H9 (cell line): ENCODE measurements around the gene PDE7B. TPM values are rescaled to one million over a fixed set of nuclear protein-coding genes. Genes with fewer than 3 reads are reported as not detected.

Experiments
- DNase-seq: peaks from one replicate; pipeline ENCODE4 v3.0.0-alpha.2; 2017
- H2AFZ ChIP-seq: one replicate; pipeline ENCODE4 v1.6.1; 2013; ENCODE audit warnings: mild to moderate bottlenecking, low read length, control low read depth, moderate library complexity
- H2AK5ac ChIP-seq: 2 replicates; pipeline ENCODE4 v1.6.1; 2013; ENCODE audit warnings: low read length, control low read depth, mixed read lengths; ENCODE audit not compliant: insufficient read length
- H2BK120ac ChIP-seq: one replicate; pipeline ENCODE4 v1.6.1; 2013; ENCODE audit warnings: low read depth, mild to moderate bottlenecking, low read length, control low read depth, inconsistent platforms; ENCODE audit not compliant: poor library complexity, severe bottlenecking
- H2BK12ac ChIP-seq: 2 replicates; pipeline ENCODE4 v1.6.1; 2013; ENCODE audit warnings: low read length, control low read depth, mixed read lengths, low read depth; ENCODE audit not compliant: insufficient read length
- H2BK15ac ChIP-seq: 2 replicates; pipeline ENCODE4 v1.6.1; 2013; ENCODE audit warnings: low read depth, low read length, control low read depth
- H2BK20ac ChIP-seq: one replicate; pipeline ENCODE4 v1.6.1; 2013; ENCODE audit warnings: low read depth, mild to moderate bottlenecking, low read length, control low read depth, inconsistent platforms; ENCODE audit not compliant: poor library complexity, severe bottlenecking
- H2BK5ac ChIP-seq: 2 replicates; pipeline ENCODE4 v1.6.1; 2013; ENCODE audit warnings: low read length, control low read depth, mixed read lengths; ENCODE audit not compliant: insufficient read length
- H3K14ac ChIP-seq: 2 replicates; pipeline ENCODE4 v1.6.1; 2013; ENCODE audit warnings: low read length, control low read depth; ENCODE audit not compliant: insufficient read depth
- H3K18ac ChIP-seq: 2 replicates; pipeline ENCODE4 v1.6.1; 2013; ENCODE audit warnings: low read depth, mild to moderate bottlenecking, mixed read lengths, low read length, control low read depth; ENCODE audit not compliant: insufficient read length
- H3K23ac ChIP-seq: 2 replicates; pipeline ENCODE4 v1.6.1; 2013; ENCODE audit warnings: low read length, control low read depth, mixed read lengths, low read depth; ENCODE audit not compliant: insufficient read length
- H3K23me2 ChIP-seq: 2 replicates; pipeline ENCODE4 v1.6.1; 2013; ENCODE audit warnings: low read depth, mild to moderate bottlenecking, mixed read lengths, low read length, control low read depth; ENCODE audit not compliant: insufficient read length, poor library complexity, severe bottlenecking
- H3K27ac ChIP-seq: 2 replicates; pipeline ENCODE4 v1.5.1; 2013; ENCODE audit warnings: low read length, control low read depth, mixed read lengths, low read depth; ENCODE audit not compliant: insufficient read length
- H3K27me3 ChIP-seq: 2 replicates; pipeline ENCODE4 v1.6.1; 2013; ENCODE audit warnings: low read length, control low read depth, inconsistent platforms; ENCODE audit not compliant: insufficient read depth
- H3K4ac ChIP-seq: 2 replicates; pipeline ENCODE4 v1.6.1; 2013; ENCODE audit warnings: low read depth, mild to moderate bottlenecking, control low read depth, inconsistent platforms, low read length, moderate library complexity
- H3K4me1 ChIP-seq: 2 replicates; pipeline ENCODE4 v1.6.1; 2013; ENCODE audit warnings: low read length, control low read depth, inconsistent platforms; ENCODE audit not compliant: insufficient read depth
- H3K4me2 ChIP-seq: 2 replicates; pipeline ENCODE4 v1.6.1; 2013; ENCODE audit warnings: low read length, control low read depth, mixed read lengths; ENCODE audit not compliant: insufficient read length, insufficient read depth
- H3K56ac ChIP-seq: 2 replicates; pipeline ENCODE4 v1.6.1; 2013; ENCODE audit warnings: low read depth, mild to moderate bottlenecking, mixed read lengths, low read length, control low read depth; ENCODE audit not compliant: insufficient read length
- H3K79me1 ChIP-seq: 2 replicates; pipeline ENCODE4 v1.6.1; 2013; ENCODE audit warnings: low read depth, mild to moderate bottlenecking, moderate library complexity, low read length, control low read depth, inconsistent platforms; ENCODE audit not compliant: insufficient read depth, poor library complexity, severe bottlenecking
- H3K79me2 ChIP-seq: 2 replicates; pipeline ENCODE4 v1.6.1; 2013; ENCODE audit warnings: low read length, control low read depth, inconsistent platforms; ENCODE audit not compliant: insufficient read depth
- H3K9ac ChIP-seq: 2 replicates; pipeline ENCODE4 v1.6.1; 2013; ENCODE audit warnings: low read length, control low read depth, mixed read lengths; ENCODE audit not compliant: insufficient read length; ENCODE audit errors: extremely low read depth
- H3K9me3 ChIP-seq: one replicate; pipeline ENCODE4 v1.6.1; 2013; ENCODE audit warnings: low read depth, low read length, inconsistent platforms; ENCODE audit not compliant: control insufficient read depth
- H3T11ph ChIP-seq: one replicate; pipeline ENCODE4 v1.6.1; 2013; ENCODE audit warnings: mild to moderate bottlenecking, low read length, control low read depth, inconsistent platforms
- H4K20me1 ChIP-seq: one replicate; pipeline ENCODE4 v1.6.1; 2013; ENCODE audit not compliant: control insufficient read depth, insufficient read length, insufficient read depth
- H4K5ac ChIP-seq: 2 replicates; pipeline ENCODE4 v1.6.1; 2013; ENCODE audit warnings: low read depth, mild to moderate bottlenecking, mixed read lengths, low read length, control low read depth; ENCODE audit not compliant: insufficient read length
- H4K8ac ChIP-seq: replicated peaks from 2 replicates; pipeline ENCODE4 v1.6.1; 2013; ENCODE audit warnings: low read length, control low read depth, mixed read lengths, low read depth; ENCODE audit not compliant: insufficient read length
- H4K91ac ChIP-seq: 2 replicates; pipeline ENCODE4 v1.6.1; 2013; ENCODE audit warnings: low read depth, mild to moderate bottlenecking, moderate library complexity, mixed read lengths, low read length, control low read depth; ENCODE audit not compliant: insufficient read length
- H3K27ac Mint-ChIP-seq, 3 experiments: 2 replicates in 2 of 3; 3 replicates in 1 of 3; pipeline ENCODE4 v1.8.0; 2020 to 2021; ENCODE audit warnings: mixed read lengths in 3 of 3, mild to moderate bottlenecking in 1 of 3, moderate library complexity in 1 of 3
- H3K27me3 Mint-ChIP-seq: 2 replicates; pipeline ENCODE4 v1.8.0; 2021; ENCODE audit warnings: low read depth, mild to moderate bottlenecking, moderate library complexity, mixed read lengths
- H3K36me3 Mint-ChIP-seq, 3 experiments: 2 replicates in 2 of 3; 3 replicates in 1 of 3; pipeline ENCODE4 v1.8.0; 2020 to 2021; ENCODE audit warnings: low read depth in 3 of 3, mixed read lengths in 3 of 3; ENCODE audit not compliant: insufficient read depth in 1 of 3
- H3K4me1 Mint-ChIP-seq, 2 experiments: 2 replicates each; pipeline ENCODE4 v1.8.0; 2020; ENCODE audit warnings: mixed read lengths in 2 of 2
- H3K4me3 Mint-ChIP-seq, 2 experiments: 2 replicates in 1 of 2; 3 replicates in 1 of 2; pipeline ENCODE4 v1.8.0; 2020 to 2021; ENCODE audit warnings: mild to moderate bottlenecking in 2 of 2, mixed read lengths in 2 of 2, moderate library complexity in 1 of 2
- H3K9me3 Mint-ChIP-seq, 2 experiments: 2 replicates in 1 of 2; 3 replicates in 1 of 2; pipeline ENCODE4 v1.8.0; 2020; ENCODE audit warnings: mild to moderate bottlenecking in 2 of 2, mixed read lengths in 2 of 2, moderate library complexity in 1 of 2
- total RNA-seq: library from RNA; stranded (reverse); gene quantifications from 2 replicates; pipeline ENCODE4 v1.2.1, GENCODE V29; 2021
- TF ChIP-seq, protein P1 (sequence below): fragments of 200-600 bp; sonication (generic); conservative IDR thresholded peaks from 3 replicates; pipeline ENCODE4 v1.8.0; 2021; ENCODE audit warnings: antibody characterized with exemption, mild to moderate bottlenecking

Gene PDE7B
- total RNA-seq, 1 experiment from 2014 or later: not detected

- H3K36me3 Mint-ChIP-seq: no peaks in the 10 kb centered on the region
- no peak overlapping the region for H3K27ac Mint-ChIP-seq
- no peak overlapping the region for H3K27ac ChIP-seq
- H3K9me3 ChIP-seq: no peaks in the 10 kb centered on the region
- TF ChIP-seq, protein P1, sequence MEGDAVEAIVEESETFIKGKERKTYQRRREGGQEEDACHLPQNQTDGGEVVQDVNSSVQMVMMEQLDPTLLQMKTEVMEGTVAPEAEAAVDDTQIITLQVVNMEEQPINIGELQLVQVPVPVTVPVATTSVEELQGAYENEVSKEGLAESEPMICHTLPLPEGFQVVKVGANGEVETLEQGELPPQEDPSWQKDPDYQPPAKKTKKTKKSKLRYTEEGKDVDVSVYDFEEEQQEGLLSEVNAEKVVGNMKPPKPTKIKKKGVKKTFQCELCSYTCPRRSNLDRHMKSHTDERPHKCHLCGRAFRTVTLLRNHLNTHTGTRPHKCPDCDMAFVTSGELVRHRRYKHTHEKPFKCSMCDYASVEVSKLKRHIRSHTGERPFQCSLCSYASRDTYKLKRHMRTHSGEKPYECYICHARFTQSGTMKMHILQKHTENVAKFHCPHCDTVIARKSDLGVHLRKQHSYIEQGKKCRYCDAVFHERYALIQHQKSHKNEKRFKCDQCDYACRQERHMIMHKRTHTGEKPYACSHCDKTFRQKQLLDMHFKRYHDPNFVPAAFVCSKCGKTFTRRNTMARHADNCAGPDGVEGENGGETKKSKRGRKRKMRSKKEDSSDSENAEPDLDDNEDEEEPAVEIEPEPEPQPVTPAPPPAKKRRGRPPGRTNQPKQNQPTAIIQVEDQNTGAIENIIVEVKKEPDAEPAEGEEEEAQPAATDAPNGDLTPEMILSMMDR: no peak
- H4K5ac ChIP-seq: no peak overlapping the region
- H3K27me3 Mint-ChIP-seq: no peaks in the 10 kb centered on the region; the same call in 1 of the 2 replicates
- no peak overlapping the region for H2BK120ac ChIP-seq
- H4K8ac ChIP-seq: no peak overlapping the region
- H3K9ac ChIP-seq: no peak overlapping the region
- no peak overlapping the region for H2BK15ac ChIP-seq
- no peak overlapping the region for H3K4me3 Mint-ChIP-seq
- H2BK12ac ChIP-seq: no peak overlapping the region
- H3K79me2 ChIP-seq: no peaks in the 10 kb centered on the region
- no peak overlapping the region for H3K4me2 ChIP-seq
- no peaks in the 10 kb centered on the region for H3K27me3 ChIP-seq
- peaks cover 3% of the 10 kb centered on the region in 2 experiments; a peak in 1 of 5 replicates for H3K9me3 Mint-ChIP-seq
- no peaks in the 10 kb centered on the region for H3K79me1 ChIP-seq
- H3T11ph ChIP-seq: no peak overlapping the region
- H3K14ac ChIP-seq: no peak overlapping the region
- H4K91ac ChIP-seq: no peak overlapping the region
- no peaks in the 10 kb centered on the region for H3K4me1 ChIP-seq
- H2BK20ac ChIP-seq: no peak overlapping the region
- no peak for DNase-seq
- no peaks in the 10 kb centered on the region for H3K4me1 Mint-ChIP-seq
- no peak overlapping the region for H2BK5ac ChIP-seq
- H3K23ac ChIP-seq: no peak overlapping the region
- H2AFZ ChIP-seq: no peak overlapping the region
- no peak overlapping the region for H2AK5ac ChIP-seq
- H4K20me1 ChIP-seq: no peaks in the 10 kb centered on the region
- no peak overlapping the region for H3K4ac ChIP-seq
- no peak overlapping the region for H3K56ac ChIP-seq
- no peak overlapping the region for H3K18ac ChIP-seq
- no peaks in the 10 kb centered on the region for H3K23me2 ChIP-seq
Observed at GRCh38 chr6:136144251-136145023, 292.9 kb downstream of the PDE7B start.
